NCI-H146 (cell line): ENCODE measurements around the gene ARPC1A.
A peak's percentile ranks its signal among the peaks of the same experiment; 100 is the strongest.
"Not testable (repeated sequence)": the region's sequence is repeated elsewhere in the genome, so short reads cannot be mapped to it uniquely, and the experiment has no call there.

Source experiments
- DNase-seq: peaks from one replicate; lab custom pipeline; 2025; lab: John Stamatoyannopoulos, UW

The ARPC1A gene

DNA sequence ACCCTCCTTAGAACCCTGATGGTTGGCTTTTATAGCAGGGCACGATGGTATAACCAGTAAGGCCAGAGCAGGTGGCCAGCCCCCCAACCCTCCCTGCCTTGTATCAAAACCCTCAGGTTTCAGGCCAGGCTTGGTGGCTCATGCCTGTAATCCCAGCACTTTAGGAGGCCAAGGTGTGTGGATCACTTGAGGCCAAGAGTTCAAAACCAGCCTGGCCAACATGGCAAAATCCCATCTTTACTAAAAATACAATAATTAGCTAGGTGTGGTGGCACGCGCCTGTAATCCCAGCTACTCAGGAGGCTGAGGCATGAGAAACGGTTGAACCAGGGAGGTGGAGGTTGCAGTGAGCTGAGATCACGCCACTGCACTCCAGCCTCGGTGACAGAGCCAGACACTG, 3.0 kb upstream of the ARPC1A start:
- not testable (repeated sequence) for DNase-seq

DNA sequence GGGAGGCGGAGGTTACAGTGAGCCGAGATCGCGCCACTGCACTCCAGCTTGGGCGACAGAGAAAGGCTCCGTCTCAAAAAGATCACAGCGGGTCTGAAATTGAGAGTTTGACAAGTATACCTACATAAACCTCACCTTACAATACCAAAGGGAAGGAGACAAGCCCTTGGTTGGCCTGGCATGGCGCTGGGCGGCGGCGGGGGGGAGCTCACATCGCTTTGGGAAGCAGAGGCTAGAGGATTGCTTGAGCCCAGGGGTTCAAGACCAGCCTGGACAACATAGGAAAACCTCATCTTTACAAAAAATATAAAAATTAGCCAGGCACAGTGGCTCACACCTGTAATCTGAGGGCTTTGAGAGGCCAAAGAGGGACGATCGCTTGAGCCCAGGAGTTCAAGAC, 1.1 kb upstream of the ARPC1A start:
- no peak for DNase-seq

GRCh38 chr7:99325001-99325493, 651 bp upstream of the ARPC1A start:
- peak; percentile 44 for DNase-seq

DNA sequence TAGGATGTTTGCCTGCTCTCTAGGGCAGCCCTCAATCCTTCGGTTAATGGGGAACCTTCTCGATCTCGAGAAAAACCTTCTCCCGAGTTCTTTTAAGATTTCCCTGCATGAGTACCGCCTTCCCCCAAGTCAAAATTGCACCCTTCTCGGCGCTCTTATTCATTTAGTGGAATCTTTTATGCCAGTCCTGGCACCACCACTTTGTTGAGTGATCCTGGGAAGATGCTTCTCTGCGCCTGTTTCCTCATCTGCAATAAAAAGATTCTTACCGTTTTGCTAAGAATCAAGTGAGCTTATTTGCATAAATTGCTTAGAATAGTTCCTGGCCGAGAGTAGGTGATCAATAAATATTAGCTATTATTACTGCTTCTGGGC, 697 bp downstream of the ARPC1A start:
- no peak for DNase-seq

DNA sequence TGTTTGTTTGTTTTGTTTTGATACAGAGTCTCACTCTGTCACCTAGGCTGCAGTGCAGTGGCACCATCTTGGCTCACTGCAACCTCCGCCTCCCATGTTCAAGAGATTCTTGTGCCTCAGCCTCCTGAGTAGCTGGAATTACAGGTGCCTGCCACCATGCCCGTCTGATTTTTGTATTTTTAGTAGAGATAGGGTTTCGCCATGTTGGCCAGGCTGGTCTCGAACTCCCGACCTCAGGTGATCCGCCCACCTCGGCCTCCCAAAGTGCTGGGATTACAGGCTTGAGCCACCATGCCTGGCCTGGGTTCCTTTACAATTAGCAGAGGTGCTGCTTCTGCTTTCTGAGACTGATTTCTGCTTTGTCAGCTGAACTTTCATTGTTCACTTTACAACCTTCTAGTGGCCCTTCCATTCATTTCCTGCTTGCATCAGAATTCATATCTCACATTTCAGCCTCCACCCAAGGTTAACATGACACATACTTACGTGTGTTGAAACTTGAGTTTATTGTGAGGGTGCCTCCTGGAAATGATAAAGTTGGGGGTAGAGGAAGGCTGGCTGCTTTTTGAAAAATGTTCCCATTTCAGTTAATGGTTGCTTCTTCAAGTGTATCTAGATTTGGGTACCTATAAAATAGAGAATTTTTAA, 4.7 kb downstream of the ARPC1A start:
- not testable (repeated sequence) for DNase-seq

GRCh38 chr7:99331002-99331401, 5.3 kb downstream of the ARPC1A start:
- no peak for DNase-seq

GRCh38 chr7:99339595-99339994, 13.9 kb downstream of the ARPC1A start:
- no peak for DNase-seq

DNA sequence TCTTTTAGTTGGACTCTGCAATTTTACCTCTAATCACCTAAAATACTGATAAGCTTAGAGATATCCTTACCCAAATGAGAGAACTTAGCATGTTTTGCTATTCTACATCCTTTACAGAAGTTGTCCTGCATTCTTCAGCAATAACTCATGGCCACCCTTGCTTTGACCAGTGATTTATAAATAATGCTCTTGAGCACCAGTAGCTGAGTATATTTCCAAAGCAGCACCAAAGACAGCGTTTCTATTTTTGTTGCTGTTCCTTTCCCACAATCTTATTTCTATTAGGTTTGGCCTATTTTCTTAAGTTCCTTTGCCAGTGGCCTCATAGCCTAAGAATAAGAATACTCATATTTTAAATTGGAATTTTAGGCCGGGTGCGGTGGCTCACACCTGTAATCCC, 15.0 kb downstream of the ARPC1A start:
- no peak for DNase-seq

DNA sequence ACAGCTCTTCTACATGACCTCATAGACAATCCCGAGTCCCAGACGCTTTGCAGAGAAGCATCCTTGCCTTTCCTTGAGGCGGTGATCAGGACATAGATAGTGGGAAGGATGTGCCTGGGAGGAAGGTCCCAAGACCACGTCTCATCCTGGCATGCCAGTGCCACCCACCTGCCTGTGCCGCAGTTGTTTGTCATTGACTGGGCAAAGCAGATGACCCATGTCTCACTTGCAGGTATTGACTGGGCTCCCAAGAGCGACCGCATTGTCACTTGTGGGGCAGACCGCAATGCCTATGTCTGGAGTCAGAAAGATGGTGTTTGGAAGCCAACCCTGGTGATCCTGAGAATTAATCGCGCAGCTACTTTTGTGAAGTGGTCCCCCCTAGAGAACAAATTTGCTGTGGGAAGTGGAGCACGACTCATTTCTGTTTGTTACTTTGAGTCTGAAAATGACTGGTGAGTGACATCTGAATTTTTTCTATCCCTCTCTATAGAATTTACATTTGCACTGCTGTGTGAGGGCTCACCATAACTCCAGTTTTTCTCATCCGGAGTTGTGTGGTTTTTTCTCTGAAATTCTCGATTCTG, 18.5 kb downstream of the ARPC1A start:
- no peak for DNase-seq

- DNase-seq = not testable (repeated sequence)
Observed at GRCh38 chr7:99350641-99351040, 24.9 kb downstream of the ARPC1A start.

DNA sequence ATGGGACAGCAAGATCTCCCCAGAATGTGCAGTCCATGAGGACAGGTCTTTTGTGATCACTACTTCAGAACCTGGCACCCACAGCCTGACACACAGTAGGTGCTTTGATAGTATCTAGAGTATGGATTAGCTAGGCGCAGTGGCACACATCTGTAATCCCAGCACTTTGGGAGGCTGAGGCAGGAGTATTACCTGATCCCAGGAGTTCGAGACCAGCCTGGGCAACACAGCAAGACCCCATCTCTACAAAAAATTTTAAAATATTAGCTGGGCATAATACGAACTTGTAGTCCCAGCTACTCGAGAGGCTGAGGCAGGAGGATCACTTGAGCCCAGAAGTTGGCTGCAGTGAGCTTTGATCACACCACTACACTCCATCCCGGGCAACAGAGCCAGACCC, 26.5 kb downstream of the ARPC1A start:
- no peak for DNase-seq

DNA sequence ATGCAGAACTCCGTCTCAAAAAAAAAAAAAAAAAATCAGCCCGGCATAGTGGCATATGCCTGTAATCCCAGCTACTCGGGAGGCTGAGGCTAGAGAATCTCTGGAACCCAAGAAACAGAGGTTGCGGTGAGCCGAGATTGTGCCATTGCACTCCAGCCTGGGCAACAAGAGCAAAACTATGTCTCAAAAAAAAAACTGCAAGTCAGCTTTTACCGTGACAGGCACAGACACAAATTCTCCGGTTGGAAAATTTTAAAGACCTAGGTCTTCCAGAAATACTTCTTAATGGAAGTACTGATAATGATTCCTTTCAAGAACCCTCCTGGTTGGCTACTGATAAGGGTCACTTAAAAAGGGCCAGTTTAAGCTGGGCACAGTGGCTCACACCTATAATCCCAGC, 29.4 kb downstream of the ARPC1A start:
- DNase-seq = no peak

DNA sequence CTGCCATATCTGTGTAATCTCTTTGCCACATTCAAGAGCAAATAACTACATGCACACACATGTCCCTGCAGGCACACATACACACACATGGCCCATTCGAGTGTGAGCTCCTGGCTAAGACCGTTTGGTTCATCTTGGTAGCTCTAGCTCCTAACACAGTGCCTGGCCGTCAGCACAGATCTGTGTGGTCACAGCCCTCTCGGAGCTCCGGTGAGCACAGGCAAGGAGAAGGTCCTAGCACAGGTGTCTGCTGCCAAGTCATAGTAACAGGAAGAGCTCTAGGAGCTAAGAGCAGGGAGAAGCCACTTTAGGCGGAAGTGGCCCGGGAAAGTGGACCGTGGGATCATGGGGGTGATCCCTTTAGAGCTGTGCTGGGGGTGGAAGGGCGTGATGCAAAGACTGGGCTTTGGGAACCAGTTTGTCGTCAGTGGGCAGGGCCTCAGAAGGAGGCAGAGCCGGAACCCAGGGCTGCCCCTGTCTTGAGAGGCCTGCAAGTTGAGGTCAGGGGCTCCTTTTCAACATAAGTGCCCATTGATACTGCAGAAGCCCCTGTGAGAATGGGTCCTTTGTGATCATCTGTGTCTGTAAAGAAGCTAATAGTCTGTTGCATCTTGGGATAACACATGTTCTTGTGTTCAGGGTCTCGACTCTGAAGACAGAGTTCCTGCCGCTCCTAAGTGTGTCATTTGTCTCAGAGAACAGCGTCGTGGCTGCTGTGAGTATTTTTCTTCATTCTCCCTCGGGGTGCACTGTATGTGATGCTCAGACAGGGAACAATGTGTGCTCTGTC, 32.2 kb downstream of the ARPC1A start:
- no peak for DNase-seq

GRCh38 chr7:99358521-99358920, 32.8 kb downstream of the ARPC1A start:
- DNase-seq = not testable (repeated sequence)

GRCh38 chr7:99359465-99360154, 33.9 kb downstream of the ARPC1A start:
- DNase-seq = no peak

DNA sequence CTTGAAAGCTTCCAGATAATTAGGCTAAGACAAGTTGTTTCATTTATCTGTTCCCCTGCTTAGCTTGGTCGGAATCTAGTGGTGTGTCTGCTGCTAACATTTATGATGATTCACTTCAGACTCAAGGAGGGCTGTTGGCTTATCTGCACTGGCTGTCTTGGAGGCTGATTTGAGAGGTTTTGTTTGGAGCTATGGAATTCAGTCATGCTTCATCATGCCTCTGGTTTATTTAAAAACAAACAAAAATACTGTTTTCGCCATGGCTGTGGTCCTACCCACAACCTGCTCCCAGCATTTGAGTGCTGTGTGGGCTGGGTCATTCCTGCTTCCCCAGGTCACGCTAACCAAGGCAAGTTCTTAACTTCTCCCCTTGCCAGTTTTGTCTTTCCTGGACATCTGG, 37.1 kb downstream of the ARPC1A start:
- no peak for DNase-seq

DNA sequence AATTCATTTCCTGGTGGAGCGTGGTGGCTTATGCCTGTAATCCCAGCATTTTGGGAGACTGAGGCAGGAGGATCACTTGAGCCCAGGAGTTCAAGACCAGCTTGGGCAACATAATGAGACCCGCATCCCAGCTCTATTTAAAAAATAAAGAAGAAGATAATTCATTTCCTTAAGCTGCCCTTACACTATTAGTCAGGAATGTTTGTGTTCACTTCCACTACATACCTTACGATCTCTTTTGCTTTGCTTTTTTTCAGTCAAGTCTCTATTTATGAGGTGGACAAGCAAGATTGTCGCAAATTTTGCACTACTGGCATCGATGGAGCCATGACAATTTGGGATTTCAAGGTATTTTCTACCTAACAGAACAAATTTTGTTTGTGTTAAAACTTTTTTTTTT, 37.6 kb downstream of the ARPC1A start:
- DNase-seq = no peak

DNA sequence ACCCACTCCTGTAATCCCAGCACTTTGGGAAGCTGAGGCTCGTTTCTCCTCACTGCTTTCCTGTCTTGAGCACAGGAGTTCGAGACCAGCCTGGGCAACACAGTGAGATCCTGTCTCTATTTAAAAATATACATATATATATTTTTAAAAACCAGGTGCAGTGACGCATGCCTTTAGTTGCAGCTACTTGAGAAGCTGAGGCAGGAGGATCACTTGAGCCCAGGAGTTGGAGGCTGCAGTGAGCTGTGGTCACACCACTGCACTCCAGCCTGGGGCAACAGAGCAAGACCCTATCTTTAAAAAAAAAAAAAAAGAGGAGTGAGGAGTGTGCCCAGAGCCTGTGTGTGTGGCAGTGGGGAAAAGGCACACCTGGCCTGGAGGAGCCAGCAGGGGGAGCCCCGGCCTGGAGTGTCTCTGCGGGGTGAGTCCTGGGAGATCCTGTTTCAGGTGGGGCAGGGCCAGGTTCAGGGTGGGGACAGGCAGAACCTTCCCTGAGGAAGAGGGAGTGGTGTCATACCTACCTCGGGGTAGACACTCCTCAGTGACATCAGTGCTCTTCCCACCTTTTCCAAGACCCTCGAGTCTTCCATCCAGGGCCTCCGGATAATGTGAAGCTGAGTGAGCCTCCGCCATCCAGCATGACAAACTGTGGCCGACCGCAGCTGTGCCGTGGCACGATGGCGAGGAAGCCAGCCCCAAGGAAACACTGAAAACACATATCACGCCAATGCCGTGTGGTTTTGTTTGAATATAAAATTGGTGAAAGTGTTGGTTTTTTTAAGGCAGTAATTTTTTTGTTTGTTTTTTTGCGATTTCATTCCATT, 39.8 kb downstream of the ARPC1A start:
- DNase-seq = no peak

GRCh38 chr7:99366646-99367045, 40.9 kb downstream of the ARPC1A start:
- no peak for DNase-seq

GRCh38 chr7:99368750-99369389, 43.2 kb downstream of the ARPC1A start:
- no peak for DNase-seq

- no peak for DNase-seq
Observed at GRCh38 chr7:99369767-99370391, 44.2 kb downstream of the ARPC1A start.
